WERI-Rb-1 (cell line): Measurements from ENCODE around the gene TMEM131L.
A peak's percentile ranks its signal among the peaks of the same experiment; 100 is the strongest.
"Not testable (repeated sequence)": the region's sequence is repeated elsewhere in the genome, so short reads cannot be mapped to it uniquely, and the experiment has no call there.

Experiments
- DNase-seq: peaks from one replicate; pipeline ENCODE4 v3.0.0-alpha.2; 2020
- H3K27ac ChIP-seq: fragments of 250-450 bp; sonication (Bioruptor Pico); 2 replicates; pipeline ENCODE4 v1.5.1; 2020; ENCODE audit warnings: mild to moderate bottlenecking, moderate library complexity
- H3K27me3 ChIP-seq: fragments of 250-450 bp; sonication (Bioruptor Pico); 2 replicates; pipeline ENCODE4 v1.5.1; 2021; ENCODE audit warnings: mild to moderate bottlenecking, low read depth, moderate library complexity; ENCODE audit not compliant: insufficient read depth, severe bottlenecking
- H3K36me3 ChIP-seq: fragments of 250-450 bp; sonication (Bioruptor Pico); 2 replicates; pipeline ENCODE4 v1.5.1; 2020; ENCODE audit warnings: mild to moderate bottlenecking, moderate library complexity
- H3K4me3 ChIP-seq: 2 replicates; pipeline ENCODE4 v1.5.1; 2011; ENCODE audit warnings: low read depth, mild to moderate bottlenecking, control low read depth, low read length
- H3K9me3 ChIP-seq: fragments of 250-450 bp; sonication (Bioruptor Pico); 2 replicates; pipeline ENCODE4 v1.5.1; 2021; ENCODE audit warnings: mild to moderate bottlenecking, moderate library complexity; ENCODE audit not compliant: severe bottlenecking
- CTCF ChIP-seq: IDR thresholded peaks from 2 replicates; pipeline ENCODE4 v1.5.1; 2011; ENCODE audit warnings: low read depth, mild to moderate bottlenecking, control low read depth, inconsistent platforms, low read length

TMEM131L gene

DNA sequence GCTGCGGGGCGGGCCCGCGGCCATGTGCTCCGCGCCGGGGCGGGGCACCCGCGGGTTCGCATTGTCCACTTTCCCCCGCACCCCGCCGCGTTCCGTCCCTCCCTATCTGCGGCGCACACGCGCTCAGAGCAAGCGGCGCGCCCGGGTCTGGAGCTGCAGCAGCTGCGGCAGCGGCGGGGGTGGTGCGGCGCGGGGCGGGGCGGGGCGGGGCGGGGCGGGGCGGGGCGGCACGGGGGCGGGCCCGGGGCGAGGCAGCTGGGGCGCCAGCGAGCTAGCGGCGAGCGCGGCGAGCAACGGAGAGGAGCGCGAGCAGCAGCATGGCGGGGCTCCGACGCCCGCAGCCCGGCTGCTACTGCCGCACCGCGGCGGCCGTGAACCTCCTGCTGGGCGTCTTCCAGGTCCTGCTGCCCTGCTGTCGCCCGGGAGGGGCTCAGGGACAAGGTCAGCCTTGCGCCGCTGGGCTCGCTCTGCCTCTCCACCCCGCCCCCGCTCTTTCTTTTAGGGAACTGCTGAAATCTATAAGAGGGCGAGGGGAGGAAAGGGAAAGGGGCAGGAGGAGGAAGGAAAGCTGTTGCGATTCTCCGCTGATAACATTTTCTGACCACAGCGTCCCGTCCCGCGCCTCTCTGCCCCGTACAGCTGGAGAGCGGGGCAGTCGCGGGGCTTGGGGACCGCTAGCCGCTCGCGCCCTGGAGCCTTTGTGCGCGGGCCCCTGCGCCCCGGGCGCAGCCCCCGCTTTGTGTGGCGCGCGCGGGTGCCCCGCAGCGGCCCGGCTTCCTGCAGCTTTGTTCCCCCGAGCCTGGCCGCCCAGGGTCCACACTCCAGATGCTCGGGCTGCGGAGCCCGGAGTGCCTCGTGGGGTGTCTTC lies at the start of gene TMEM131L:
Gene TMEM131L (plus strand): TSS at position 280 of the 868 bp plus-strand sequence. CDS start 38 bp downstream, at position 318.
- Histone ChIP-seq H3K36me3 (no peaks in the 10 kb centered on the region), H3K9me3 (peaks cover 3% of the 10 kb centered on the region), H3K4me3 (peak within 1 kb of the TSS; percentile 59), H3K27me3 (peaks cover 65% of the 10 kb centered on the region), H3K27ac (no peak within 1 kb of the TSS)
- peak; percentile 58 for DNase-seq
- TF ChIP-seq CTCF: peak; percentile 36; the same call in 1 of the 2 replicates

DNA sequence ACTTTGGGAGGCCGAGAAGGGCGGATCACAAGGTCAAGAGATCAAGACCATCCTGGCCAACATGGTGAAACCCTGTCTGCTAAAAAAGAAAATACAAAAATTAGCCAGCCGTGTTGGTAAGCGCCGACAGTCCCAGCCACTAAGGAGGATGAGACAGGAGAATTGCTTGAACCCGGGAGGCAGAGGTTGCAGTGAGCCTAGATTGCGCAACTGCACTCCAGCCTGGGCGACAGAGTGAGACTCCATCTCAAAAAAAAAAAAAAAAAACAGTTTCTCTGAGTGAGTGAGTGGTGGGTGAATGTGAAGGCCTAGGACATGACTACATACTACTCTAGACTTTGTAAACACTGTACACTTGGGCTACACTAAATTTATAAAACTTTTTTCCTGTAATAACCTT lies 49.7 kb upstream of the TMEM131L start:
- not testable (repeated sequence) for H3K9me3 ChIP-seq, H3K36me3 ChIP-seq, H3K4me3 ChIP-seq, H3K27me3 ChIP-seq, DNase-seq, H3K27ac ChIP-seq

DNA sequence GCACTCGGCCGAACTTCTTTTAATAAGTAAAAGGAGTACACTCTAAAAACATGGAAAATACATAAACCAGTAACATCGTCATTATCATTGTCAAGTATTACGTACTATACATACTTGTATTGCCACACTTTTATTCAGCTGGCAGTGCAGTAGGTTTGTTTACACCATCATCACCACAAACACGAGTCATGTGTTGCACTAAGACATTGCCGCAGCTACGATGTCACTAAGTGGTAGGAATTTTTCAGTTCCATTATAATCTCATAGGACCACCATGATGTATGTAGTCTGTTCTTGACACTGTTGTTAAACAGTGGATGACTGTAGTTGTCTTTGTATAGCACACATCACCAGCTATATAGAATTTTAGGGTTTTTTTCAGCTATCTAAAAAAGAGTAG lies 48.0 kb upstream of the TMEM131L start:
- Histone ChIP-seq H3K4me3 (no peak overlapping the region), H3K36me3 (no peaks in the 10 kb centered on the region; the same call in 1 of the 2 replicates), H3K9me3 (no peaks in the 10 kb centered on the region), H3K27ac (no peak overlapping the region), H3K27me3 (no peaks in the 10 kb centered on the region)
- no peak for TF ChIP-seq CTCF
- no peak for DNase-seq

DNA sequence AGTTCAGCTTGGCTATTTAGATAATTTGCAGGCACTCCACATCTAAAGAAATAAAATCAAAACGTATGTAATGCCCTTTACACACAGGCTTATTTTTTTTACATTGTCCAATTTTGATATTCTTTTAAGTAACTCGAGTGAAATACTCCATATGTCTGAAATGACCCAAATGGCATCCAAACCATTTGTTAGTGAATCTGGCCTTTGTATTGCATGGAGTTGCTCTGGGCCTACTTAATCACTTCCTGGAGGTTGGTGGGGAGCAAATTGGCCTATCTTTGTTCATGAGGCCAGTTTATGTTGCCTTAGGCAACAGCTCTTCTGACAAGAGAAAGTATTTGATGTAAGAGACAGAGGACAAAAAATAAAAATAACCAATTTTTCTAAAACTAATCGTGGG lies 47.6 kb upstream of the TMEM131L start:
- Histone ChIP-seq H3K27me3 (no peaks in the 10 kb centered on the region), H3K9me3 (no peaks in the 10 kb centered on the region), H3K4me3 (no peak overlapping the region), H3K27ac (no peak overlapping the region), H3K36me3 (no peaks in the 10 kb centered on the region; the same call in 1 of the 2 replicates)
- no peak for DNase-seq
- TF ChIP-seq CTCF: no peak

GRCh38 chr4:153419029-153419428 lies 47.1 kb upstream of the TMEM131L start:
- no peak overlapping the region for H3K27ac ChIP-seq
- H3K36me3 ChIP-seq: no peaks in the 10 kb centered on the region; the same call in 1 of the 2 replicates
- TF ChIP-seq CTCF: no peak
- no peak for DNase-seq
- H3K4me3 ChIP-seq: no peak overlapping the region
- no peaks in the 10 kb centered on the region for H3K9me3 ChIP-seq
- no peaks in the 10 kb centered on the region for H3K27me3 ChIP-seq

DNA sequence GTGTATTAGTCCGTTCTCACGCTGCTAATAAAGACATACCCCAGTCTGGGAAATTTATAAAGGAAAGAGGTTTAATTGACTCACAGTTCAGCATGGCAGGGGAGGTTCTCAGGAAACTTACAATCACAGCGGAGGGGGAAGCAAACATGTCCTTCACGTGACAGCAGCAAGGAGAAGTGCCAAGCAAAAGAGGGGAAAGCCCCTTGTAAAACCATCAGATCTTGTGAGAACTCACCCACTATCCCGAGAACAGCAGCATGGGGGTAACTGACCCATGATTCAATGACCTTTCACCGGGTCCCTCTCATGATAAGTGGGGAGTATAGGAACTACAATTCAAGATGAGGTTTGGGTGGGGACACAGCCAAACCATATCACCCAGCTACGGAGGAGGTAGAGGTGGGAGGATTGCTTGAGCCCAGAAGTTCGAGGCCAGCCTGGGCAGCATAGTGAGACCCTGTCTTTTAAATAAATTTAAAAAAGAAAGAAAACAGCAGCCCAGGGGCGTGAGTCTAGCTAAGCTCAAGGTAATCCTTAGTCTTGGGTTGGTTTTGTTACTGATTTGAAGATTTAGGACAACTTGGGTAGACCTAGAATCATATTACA lies 46.4 kb upstream of the TMEM131L start:
- no peaks in the 10 kb centered on the region for H3K9me3 ChIP-seq
- H3K4me3 ChIP-seq: no peak overlapping the region
- no peak overlapping the region for H3K27ac ChIP-seq
- no peaks in the 10 kb centered on the region; the same call in 1 of the 2 replicates for H3K36me3 ChIP-seq
- DNase-seq: no peak
- H3K27me3 ChIP-seq: no peaks in the 10 kb centered on the region
- TF ChIP-seq CTCF: no peak
